GM12878 (cell line): Measurements from ENCODE around the gene G3BP1. TPM values are rescaled to one million over a fixed set of nuclear protein-coding genes. Genes with fewer than 3 reads are reported as not detected.

ENCODE experiments used
- ATAC-seq: fragments of 200-7000 bp; cut with Tn5 transposase; 3 replicates; pipeline ENCODE4 v1.9.1; 2020; ENCODE audit warnings: mild to moderate bottlenecking, moderate library complexity
- BruUV-seq: library from RNA; stranded (reverse); fragments of 400-500 nt; replicated peaks from 2 replicates; lab custom pipeline; 2021; lab: Mats Ljungman, UMichigan
- CTCF ChIA-PET: fragments of 300-600 bp; sonication (Branson Sonifier 250); formaldehyde crosslinking; extraction: SDS; loops from one replicate; lab custom pipeline; 2021; ENCODE audit warnings: inconsistent platforms; lab: Yijun Ruan, JAX
- POLR2A ChIA-PET: fragments of 350-600 bp; formaldehyde crosslinking; extraction: SDS; loops from one replicate; lab custom pipeline; 2021; ENCODE audit warnings: inconsistent platforms; lab: Charles Lee
- RAD21 ChIA-PET: fragments of 300-600 bp; sonication (Branson Sonifier 250); formaldehyde crosslinking; loops from one replicate; lab custom pipeline; 2023; ENCODE audit warnings: antibody characterized with exemption; ENCODE audit not compliant: unreplicated experiment; lab: Charles Lee
- SMC1A ChIA-PET: fragments of 300-600 bp; sonication (Branson Sonifier 250); formaldehyde crosslinking; loops from one replicate; lab custom pipeline; 2023; ENCODE audit not compliant: unreplicated experiment, uncharacterized antibody; lab: Charles Lee
- DNase-seq: peaks from one replicate; pipeline ENCODE4 v3.0.0-alpha.2; 2011; ENCODE audit warnings: low read depth, low spot score
- FAIRE-seq: peaks from 3 replicates; lab custom pipeline; 2011; peaks lifted over from hg19 to GRCh38; lab: Jason Lieb, UNC
- H2AFZ ChIP-seq: 2 replicates; pipeline ENCODE4 v1.6.0; 2011; ENCODE audit warnings: low read depth, low read length, control low read depth; ENCODE audit not compliant: control insufficient read depth
- H3K27ac ChIP-seq: 2 replicates; pipeline ENCODE4 v1.5.1; 2011; ENCODE audit warnings: control low read depth; ENCODE audit not compliant: control insufficient read depth, insufficient read depth
- H3K27me3 ChIP-seq, 2 experiments: replicated peaks in 1 of 2; 2 replicates each; pipeline versions ENCODE4 v1.6.0 to v1.6.1; 2011; ENCODE audit warnings: low read length in 1 of 2; ENCODE audit not compliant: control insufficient read depth in 2 of 2, insufficient read depth in 2 of 2
- H3K36me3 ChIP-seq, 2 experiments: 2 replicates each; pipeline ENCODE4 v1.5.1; 2011; ENCODE audit warnings: low read length in 1 of 2; ENCODE audit not compliant: control insufficient read depth in 2 of 2, insufficient read depth in 2 of 2
- H3K4me1 ChIP-seq: 2 replicates; pipeline ENCODE4 v1.6.1; 2011; ENCODE audit warnings: mild to moderate bottlenecking, low read length, moderate library complexity, mixed read lengths; ENCODE audit not compliant: control insufficient read depth, insufficient read depth
- H3K4me2 ChIP-seq: 2 replicates; pipeline ENCODE4 v1.6.0; 2011; ENCODE audit warnings: control low read depth; ENCODE audit not compliant: control insufficient read depth, insufficient read depth
- H3K4me3 ChIP-seq: fragments of 200-600 bp; sonication (generic); 2 replicates; pipeline ENCODE4 v1.5.1; 2016
- H3K79me2 ChIP-seq: 2 replicates; pipeline ENCODE4 v1.6.0; 2011; ENCODE audit warnings: low read length; ENCODE audit not compliant: control insufficient read depth, insufficient read depth
- H3K9ac ChIP-seq: 2 replicates; pipeline ENCODE4 v1.8.0; 2011; ENCODE audit warnings: low read length, control low read depth, mixed read lengths; ENCODE audit not compliant: control insufficient read depth, insufficient read depth
- H3K9me3 ChIP-seq: replicated peaks from 3 replicates; pipeline ENCODE4 v1.5.1; 2011; ENCODE audit warnings: mild to moderate bottlenecking, low read length; ENCODE audit not compliant: control insufficient read depth, insufficient read depth
- H4K20me1 ChIP-seq: 2 replicates; pipeline ENCODE4 v1.6.0; 2011; ENCODE audit not compliant: control insufficient read depth, insufficient read depth
- EED ChIP-seq: sonication (generic); IDR thresholded peaks from 2 replicates; pipeline ENCODE4 v1.6.1; 2016; ENCODE audit warnings: antibody characterized with exemption, low read depth
- FOS ChIP-seq: IDR thresholded peaks from 3 replicates; pipeline ENCODE4 v1.6.1; 2011; ENCODE audit warnings: borderline replicate concordance; ENCODE audit not compliant: insufficient read length; ENCODE audit errors: extremely low read depth
- MYB ChIP-seq: fragments of 150-350 bp; IDR thresholded peaks from 2 replicates; pipeline ENCODE4 v1.6.1; 2014; ENCODE audit warnings: mild to moderate bottlenecking, low read depth, low read length, borderline replicate concordance
- POLR2AphosphoS5 ChIP-seq: IDR thresholded peaks from 2 replicates; pipeline ENCODE4 v1.6.1; 2011; ENCODE audit warnings: mild to moderate bottlenecking, low read length, inconsistent platforms
- RAD51 ChIP-seq: fragments of 450-650 bp; IDR thresholded peaks from 2 replicates; pipeline ENCODE4 v1.6.1; 2016; ENCODE audit warnings: moderate library complexity, mild to moderate bottlenecking, inconsistent platforms
- SKIL ChIP-seq: fragments of 450-650 bp; IDR thresholded peaks from 2 replicates; pipeline ENCODE4 v1.6.1; 2017; ENCODE audit warnings: mild to moderate bottlenecking, low read depth, inconsistent platforms; ENCODE audit not compliant: poor library complexity, severe bottlenecking
- whole genome bisulfite sequencing: methylation state at CpG from one replicate; pipeline ENCODE4 v1.1.6; 2016; ENCODE audit warnings: low lambda C conversion rate; ENCODE audit not compliant: insufficient replicate concordance, insufficient coverage; ENCODE audit errors: missing lambda C conversion rate; 5-methylcytosine and 5-hydroxymethylcytosine counted together
- in situ Hi-C: fragments of 300-500 bp; cut with MboI; formaldehyde crosslinking; loops from 9 replicates; pipeline ENCODE4 v1.14.3; 2018; ENCODE audit warnings: mixed read lengths
- intact Hi-C: fragments of 100-400 bp; cut with micrococcal nuclease; formaldehyde crosslinking; loops from one replicate; pipeline ENCODE4 v1.14.2; 2022; ENCODE audit not compliant: unreplicated experiment
- polyA plus RNA-seq, 11 experiments: library from polyadenylated mRNA; depleted of rRNA in 4 of 11; unstranded in 6 of 11; stranded (reverse) in 5 of 11; fragments of >200 nt; fragmentation: Nextera tagmentation in 4 of 11; fragmentation: Illumina TruSeq in 1 of 11; extraction: Ambion mirVana in 4 of 11; extraction: Trizol in 1 of 11; gene quantifications; 1 replicate in 1 of 11; 2 replicates in 10 of 11; pipeline versions ENCODE4 v1.2.1 to v1.2.3, GENCODE V29; 2011 to 2016; ENCODE audit warnings: inconsistent platforms in 2 of 11, missing spikeins in 2 of 11, low read depth in 1 of 11
- total RNA-seq, 4 experiments: library from RNA; depleted of rRNA in 3 of 4; stranded (reverse); fragments of >200 nt in 3 of 4; fragmentation: Illumina TruSeq in 1 of 4; extraction: Trizol in 1 of 4; gene quantifications; 2 replicates each; pipeline versions ENCODE4 v1.2.1 to v1.2.3, GENCODE V29; 2013 to 2021

Gene G3BP1
- total and polyA plus RNA-seq, 10 of the 15 experiments (the other 5 are each of a cell fraction or from before 2014, with no cell fraction given) = 49.7 to 438 (median 148) TPM

- no peak for FAIRE-seq
- no peak overlapping the region; the same call in 1 of the 2 replicates for H3K27ac ChIP-seq
- peak overlapping the region; percentile 68 for H3K4me2 ChIP-seq
- H3K36me3 ChIP-seq = peaks cover 0 to 5% of the 10 kb centered on the region in 2 experiments; a peak in 3 of 4 replicates
- H3K4me3 ChIP-seq = peak overlapping the region; percentile 97
- POLR2A ChIA-PET = interaction anchor here (0.8 to 10.0 kb wide), 6 partner anchors 11 to 723 kb away, joined by 3 to 241 read pairs (median 6); partner anchors contain the start of gene ATOX1
- CTCF ChIA-PET = interaction anchor here (0.6 to 2.8 kb wide), 14 partner anchors 11 to 731 kb away, joined by 3 to 14 read pairs (median 4); no protein-coding TSS in a partner anchor
- H4K20me1 ChIP-seq = peaks cover 8% of the 10 kb centered on the region
- no peak overlapping the region for H2AFZ ChIP-seq
- H3K4me1 ChIP-seq = peaks cover 10% of the 10 kb centered on the region
- RAD21 ChIA-PET = interaction anchor here (0.9 to 6.4 kb wide), 7 partner anchors 11 to 115 kb away, joined by 3 to 90 read pairs (median 9); partner anchors contain the start of gene ATOX1
- H3K79me2 ChIP-seq = peaks cover 84% of the 10 kb centered on the region
- SMC1A ChIA-PET = interaction anchor here (0.9 to 6.5 kb wide), 12 partner anchors 8 to 115 kb away, joined by 3 to 84 read pairs (median 6); partner anchors contain the start of gene ATOX1
- H3K9ac ChIP-seq = peak overlapping the region; percentile 93
- in situ Hi-C loops (no loop called here), intact Hi-C loops (loop anchor here (5.0 to 10.0 kb wide), 2 partner anchors 522 to 619 kb away; partner anchors contain the start of genes ANXA6 and GM2A)
- no peak for DNase-seq
- ATAC-seq = no peak
- H3K9me3 ChIP-seq = no peaks in the 10 kb centered on the region
- BruUV-seq = no TSS peak
- 0% methylated on average over 3 of the region's 3 CpGs for WGBS
- H3K27me3 ChIP-seq = no peaks in the 10 kb centered on the region
- TF ChIP-seq POLR2AphosphoS5 (0 out of 2 replicates have a peak, but pooled peaks have one; percentile 38), EED (no peak), MYB (no peak), RAD51 (no peak), SKIL (no peak), FOS (no peak)
These were observed 2.2 kb downstream of the G3BP1 start for GRCh38 chr5:151773951-151774350.
